Body of pancreas (tissue), 4 donors: Measurements from ENCODE around the gene PPME1. TPM values are rescaled to one million over a fixed set of nuclear protein-coding genes. Genes with fewer than 3 reads are reported as not detected.
A peak's percentile ranks its signal among the peaks of the same experiment; 100 is the strongest.

Experiments
- ATAC-seq: fragments of 150-250 bp; one replicate; pipeline ENCODE4 v1.9.1; 2016
- DNase-seq, 4 donors: peaks; one replicate each; pipeline ENCODE4 v3.0.0-alpha.2; 2019
- H3K27ac ChIP-seq, 4 donors: fragments of 200-600 bp; sonication (generic); 1 replicate in 3 of 4; 2 replicates in 1 of 4; pipeline versions ENCODE4 v1.5.1 to v1.6.1; 2016 to 2019; ENCODE audit warnings: mild to moderate bottlenecking in 1 of 4, mixed read lengths in 1 of 4, moderate library complexity in 1 of 4
- H3K27me3 ChIP-seq, 2 donors: fragments of 200-600 bp; sonication (generic); one replicate each; pipeline ENCODE4 v1.6.0; 2016; ENCODE audit warnings: mild to moderate bottlenecking in 1 of 2
- H3K36me3 ChIP-seq, 2 donors: fragments of 200-600 bp; sonication (generic); replicated peaks in 1 of 2; 2 replicates each; pipeline ENCODE4 v1.5.1; 2016; ENCODE audit warnings: low read depth in 2 of 2; ENCODE audit not compliant: insufficient read depth in 1 of 2
- H3K4me1 ChIP-seq: fragments of 200-600 bp; sonication (generic); one replicate; pipeline ENCODE4 v1.6.0; 2016
- H3K4me3 ChIP-seq, 2 donors: fragments of 200-600 bp; sonication (generic); 1 replicate in 1 of 2; 2 replicates in 1 of 2; pipeline ENCODE4 v1.5.1; 2016 to 2019
- H3K9me3 ChIP-seq, 3 donors: fragments of 200-600 bp; sonication (generic); 1 replicate in 2 of 3; 2 replicates in 1 of 3; pipeline ENCODE4 v1.5.1; 2016
- POLR2A ChIP-seq, 3 donors: fragments of 450-650 bp; IDR thresholded peaks; one replicate each; pipeline ENCODE4 v1.6.1; 2016; ENCODE audit warnings: antibody characterized with exemption in 3 of 3, mild to moderate bottlenecking in 2 of 3
- WGBS, 2 donors: methylation state at CpG; one replicate each; pipeline ENCODE4 v1.1.5; 2017; 5-methylcytosine and 5-hydroxymethylcytosine counted together
- intact Hi-C: fragments of 100-400 bp; cut with DNase I; formaldehyde crosslinking; loops from one replicate; pipeline ENCODE4 v1.15.1; 2023
- total RNA-seq, 2 donors: library from RNA; depleted of rRNA; stranded (reverse); fragments of >200 nt; gene quantifications; one replicate each; pipeline ENCODE4 v1.1.0, GENCODE V29; 2016
- TF ChIP-seq, protein P1 (sequence below), 7 experiments: fragments of 450-650 bp in 4 of 7; fragments of 200-600 bp in 3 of 7; sonication (generic) in 3 of 7; IDR thresholded peaks; one replicate each; pipeline ENCODE4 v1.5.1; 2016 to 2019; ENCODE audit warnings: antibody characterized with exemption in 7 of 7

The PPME1 gene
- total RNA-seq, 2 donors from 2014 or later: 10.9 to 12.9 TPM

DNA sequence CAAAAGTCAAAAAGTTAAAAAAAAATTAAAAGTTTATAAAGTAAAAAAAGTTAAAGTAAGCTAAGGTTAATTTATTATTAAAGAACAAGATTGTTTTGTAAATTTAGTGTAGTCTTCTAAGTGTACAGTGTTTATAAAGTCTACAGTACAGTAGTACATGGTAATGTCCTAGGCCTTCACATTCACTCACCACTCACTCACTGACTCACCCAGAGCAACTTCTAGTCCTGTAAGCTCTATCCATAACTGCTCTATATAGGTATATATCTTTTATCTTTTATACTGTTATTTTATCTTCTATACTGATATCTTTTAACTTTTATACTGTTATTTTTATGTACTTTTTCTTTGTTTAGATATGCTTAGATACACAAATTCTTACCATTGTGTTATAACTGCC, 11.4 kb upstream of the PPME1 start:
- Histone ChIP-seq H3K36me3 (peaks cover 0 to 1% of the 10 kb centered on the region in 2 donors), H3K4me3 (no peak overlapping the region)
- intact Hi-C loops: loop anchor here (10.0 kb wide), 1 partner anchor 195 kb away; no protein-coding TSS in a partner anchor

DNA sequence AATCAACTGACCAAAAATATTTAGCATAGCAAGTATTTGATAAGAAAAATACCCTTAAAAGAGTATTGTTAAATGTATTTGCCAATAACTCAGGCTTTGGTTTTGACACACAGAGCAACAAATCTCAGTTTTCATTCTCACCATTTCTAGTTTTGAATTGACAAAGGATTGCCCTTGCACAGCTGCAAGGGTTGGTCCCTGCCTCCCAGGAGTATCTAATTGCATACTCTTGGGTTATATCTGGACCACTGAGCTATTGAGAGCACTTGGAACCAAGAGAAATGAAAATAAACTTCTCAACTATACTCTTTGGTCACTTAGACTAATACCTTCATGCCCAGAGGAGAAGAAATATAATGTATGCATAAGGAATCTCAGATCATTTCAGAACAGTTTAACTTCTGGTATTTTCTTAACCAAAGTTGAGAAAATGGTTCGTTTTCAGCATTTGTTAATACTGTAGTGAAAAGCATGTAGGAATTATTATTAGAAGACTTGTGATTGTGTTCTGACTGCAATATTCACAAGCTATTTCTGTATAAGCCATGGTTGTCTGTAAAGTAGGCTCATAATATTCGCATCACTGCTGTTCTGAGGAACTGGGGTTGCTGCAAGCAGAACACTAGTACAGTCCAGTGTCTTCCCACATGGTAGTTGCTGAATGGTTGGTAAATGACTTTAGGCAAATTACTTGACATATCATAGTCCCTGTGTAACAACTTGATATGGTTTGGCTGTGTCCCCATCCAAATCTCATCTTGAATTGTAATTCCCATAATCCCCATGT, 8.2 kb upstream of the PPME1 start:
- Histone ChIP-seq H3K4me1 (no peaks in the 10 kb centered on the region), H3K27ac (no peak overlapping the region), H3K36me3 (peaks cover 0 to 5% of the 10 kb centered on the region in 2 donors), H3K9me3 (no peaks in the 10 kb centered on the region), H3K27me3 (no peaks in the 10 kb centered on the region), H3K4me3 (no peak overlapping the region)
- intact Hi-C loops: loop anchor here (10.0 kb wide), 1 partner anchor 198 kb away; no protein-coding TSS in a partner anchor
- no peak for DNase-seq
- 77 to 79% methylated on average over 2 of the region's 2 CpGs for WGBS, 2 donors
- TF ChIP-seq, protein P1, sequence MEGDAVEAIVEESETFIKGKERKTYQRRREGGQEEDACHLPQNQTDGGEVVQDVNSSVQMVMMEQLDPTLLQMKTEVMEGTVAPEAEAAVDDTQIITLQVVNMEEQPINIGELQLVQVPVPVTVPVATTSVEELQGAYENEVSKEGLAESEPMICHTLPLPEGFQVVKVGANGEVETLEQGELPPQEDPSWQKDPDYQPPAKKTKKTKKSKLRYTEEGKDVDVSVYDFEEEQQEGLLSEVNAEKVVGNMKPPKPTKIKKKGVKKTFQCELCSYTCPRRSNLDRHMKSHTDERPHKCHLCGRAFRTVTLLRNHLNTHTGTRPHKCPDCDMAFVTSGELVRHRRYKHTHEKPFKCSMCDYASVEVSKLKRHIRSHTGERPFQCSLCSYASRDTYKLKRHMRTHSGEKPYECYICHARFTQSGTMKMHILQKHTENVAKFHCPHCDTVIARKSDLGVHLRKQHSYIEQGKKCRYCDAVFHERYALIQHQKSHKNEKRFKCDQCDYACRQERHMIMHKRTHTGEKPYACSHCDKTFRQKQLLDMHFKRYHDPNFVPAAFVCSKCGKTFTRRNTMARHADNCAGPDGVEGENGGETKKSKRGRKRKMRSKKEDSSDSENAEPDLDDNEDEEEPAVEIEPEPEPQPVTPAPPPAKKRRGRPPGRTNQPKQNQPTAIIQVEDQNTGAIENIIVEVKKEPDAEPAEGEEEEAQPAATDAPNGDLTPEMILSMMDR (IDR thresholded peaks at IDR 0.05): no peak
- no peak for TF ChIP-seq POLR2A (IDR thresholded peaks at IDR 0.05)
- ATAC-seq: no peak

More for the DNA sequence above, 11.4 kb upstream of the PPME1 start:
- no peaks in the 10 kb centered on the region for H3K4me1 ChIP-seq
- ATAC-seq (no peak), DNase-seq (no peak)
- H3K27ac ChIP-seq: no peak overlapping the region
- no peaks in the 10 kb centered on the region for H3K9me3 ChIP-seq
- no peak for TF ChIP-seq POLR2A (IDR thresholded peaks at IDR 0.05)
- TF ChIP-seq, protein P1 (IDR thresholded peaks at IDR 0.05): no peak
- H3K27me3 ChIP-seq: no peaks in the 10 kb centered on the region

DNA sequence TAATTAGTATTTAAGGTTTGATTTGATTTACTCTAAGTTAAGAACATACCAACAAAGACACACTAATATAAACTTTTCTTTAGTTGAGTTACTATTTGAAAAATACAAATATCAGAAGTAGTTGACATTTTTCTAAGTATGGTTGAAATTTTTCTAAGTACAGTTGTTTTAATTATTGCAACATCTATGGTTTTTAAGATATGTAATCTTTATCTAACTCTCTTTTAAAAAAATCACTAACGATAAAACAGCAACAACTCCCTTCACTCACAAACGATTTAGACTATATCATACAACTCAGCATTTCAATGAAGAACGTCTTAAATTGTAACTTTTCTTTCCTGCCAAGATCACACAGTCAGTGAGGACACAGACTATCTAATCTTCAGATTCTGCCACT, 2.3 kb upstream of the PPME1 start:
- TF ChIP-seq, protein P1 (IDR thresholded peaks at IDR 0.05): no peak
- no peak for TF ChIP-seq POLR2A (IDR thresholded peaks at IDR 0.05)
- intact Hi-C loops: loop anchor here (10.0 kb wide), 1 partner anchor 204 kb away; no protein-coding TSS in a partner anchor
- no peak for DNase-seq

DNA sequence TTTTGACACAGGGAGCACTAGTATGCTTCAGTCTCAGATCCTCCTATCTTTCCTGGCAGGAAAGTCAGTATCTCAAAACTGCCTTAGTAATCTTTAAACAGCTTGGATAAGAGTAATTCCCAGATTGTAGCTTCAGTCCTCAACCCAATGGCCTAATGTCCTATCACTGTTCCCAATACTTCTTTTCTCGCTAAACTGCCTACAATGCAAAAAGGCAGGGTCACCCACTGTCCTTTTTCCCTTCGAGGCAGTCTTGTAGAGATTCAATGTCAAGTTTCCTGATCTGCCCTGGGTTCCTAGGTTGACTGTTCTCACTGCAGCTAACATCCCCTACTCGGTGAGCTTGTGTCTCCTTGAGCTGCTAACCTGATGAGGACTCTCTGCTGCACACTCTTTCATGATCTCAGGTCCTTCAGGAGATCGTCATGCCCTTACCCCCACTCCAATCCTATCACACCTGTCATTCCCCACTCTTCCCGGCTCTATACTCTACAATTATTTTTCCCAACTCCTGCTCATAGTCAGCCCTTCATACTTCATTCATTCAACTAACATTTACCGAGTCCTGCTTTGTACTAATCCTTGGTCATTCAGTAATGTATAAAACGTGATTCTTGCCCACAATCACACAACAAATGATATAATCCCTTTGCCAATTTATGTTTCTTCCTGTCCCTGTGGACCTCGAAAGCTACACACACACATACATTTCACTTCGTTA, 1.2 kb upstream of the PPME1 start:
- no peaks in the 10 kb centered on the region for H3K9me3 ChIP-seq
- intact Hi-C loops: loop anchor here (10.0 kb wide), 1 partner anchor 205 kb away; no protein-coding TSS in a partner anchor
- peaks cover 0 to 3% of the 10 kb centered on the region in 2 donors for H3K36me3 ChIP-seq
- H3K27ac ChIP-seq: peak overlapping the region in 3 of 4 donors; percentile 78 to 88 (median 79)
- H3K4me3 ChIP-seq: peak overlapping the region; percentile 49 to 92
- no peak for ATAC-seq
- WGBS, 2 donors: 9% methylated on average over 9 of the region's 9 CpGs
- no peaks in the 10 kb centered on the region for H3K27me3 ChIP-seq
- TF ChIP-seq, protein P1 (IDR thresholded peaks at IDR 0.05): no peak
- no peak for TF ChIP-seq POLR2A (IDR thresholded peaks at IDR 0.05)
- DNase-seq: no peak
- H3K4me1 ChIP-seq: peaks cover 37% of the 10 kb centered on the region

More for the DNA sequence above, 2.3 kb upstream of the PPME1 start:
- Histone ChIP-seq H3K36me3 (peaks cover 0 to 5% of the 10 kb centered on the region in 2 donors), H3K27me3 (no peaks in the 10 kb centered on the region), H3K4me3 (no peak overlapping the region), H3K27ac (no peak overlapping the region), H3K9me3 (no peaks in the 10 kb centered on the region), H3K4me1 (peaks cover 32% of the 10 kb centered on the region)
- 37 to 50% methylated on average over 3 of the region's 3 CpGs for WGBS, 2 donors
- ATAC-seq: no peak
